GM18909 (cell line): Measurements from ENCODE around the gene CLDN2.

Source experiments
- ATAC-seq: cut with Tn5 transposase; IDR thresholded peaks from one replicate; pipeline ENCODE4 v1.9.1; 2021; ENCODE audit warnings: mild to moderate bottlenecking; ENCODE audit not compliant: unreplicated experiment, poor library complexity

Gene CLDN2

GRCh38 chrX:106917830-106918500 lies 2.2 kb upstream of the CLDN2 start:
- peak; percentile 76 for ATAC-seq

GRCh38 chrX:106921637-106922036 lies 1.4 kb downstream of the CLDN2 start:
- no peak for ATAC-seq

GRCh38 chrX:106927023-106927422 lies 6.8 kb downstream of the CLDN2 start:
- ATAC-seq, result no peak

GRCh38 chrX:106927700-106928099 lies 7.5 kb downstream of the CLDN2 start:
- ATAC-seq, result no peak

- no peak for ATAC-seq
Observed at GRCh38 chrX:106928227-106928626, 8.0 kb downstream of the CLDN2 start.

GRCh38 chrX:106931831-106932491 lies 11.8 kb downstream of the CLDN2 start:
- no peak for ATAC-seq

GRCh38 chrX:106932492-106932923 lies 12.3 kb downstream of the CLDN2 start:
- no peak for ATAC-seq

- peak; percentile 29 for ATAC-seq
Observed at GRCh38 chrX:106932960-106933537, 12.8 kb downstream of the CLDN2 start.

GRCh38 chrX:106933538-106933961 lies 13.3 kb downstream of the CLDN2 start:
- peak; percentile 46 for ATAC-seq

GRCh38 chrX:106935175-106935574 lies 15.0 kb downstream of the CLDN2 start:
- ATAC-seq, result no peak

- ATAC-seq, result no peak
Observed at GRCh38 chrX:106936246-106936645, 16.0 kb downstream of the CLDN2 start.

- ATAC-seq, result no peak
Observed at GRCh38 chrX:106939566-106939965, 19.4 kb downstream of the CLDN2 start.

- ATAC-seq, result no peak
Observed at GRCh38 chrX:106940068-106940467, 19.9 kb downstream of the CLDN2 start.

GRCh38 chrX:106946464-106946863 lies 26.3 kb downstream of the CLDN2 start:
- ATAC-seq, result no peak

GRCh38 chrX:106948641-106949040 lies 28.4 kb downstream of the CLDN2 start:
- ATAC-seq, result no peak

GRCh38 chrX:106949366-106949765 lies 29.2 kb downstream of the CLDN2 start:
- no peak for ATAC-seq

- no peak for ATAC-seq
Observed at GRCh38 chrX:106950381-106950780, 30.2 kb downstream of the CLDN2 start.

GRCh38 chrX:106951230-106951629 lies 31.0 kb downstream of the CLDN2 start:
- no peak for ATAC-seq

GRCh38 chrX:106952089-106952488 lies 31.9 kb downstream of the CLDN2 start:
- ATAC-seq, result no peak

GRCh38 chrX:106952538-106952937 lies 32.3 kb downstream of the CLDN2 start:
- no peak for ATAC-seq

GRCh38 chrX:106952988-106953387 lies 32.8 kb downstream of the CLDN2 start:
- ATAC-seq, result no peak

- no peak for ATAC-seq
Observed at GRCh38 chrX:106954041-106954440, 33.8 kb downstream of the CLDN2 start.
